HG02852 (cell line): ENCODE measurements around the gene MED20.
A peak's percentile ranks its signal among the peaks of the same experiment; 100 is the strongest.

Experiments
- ATAC-seq: cut with Tn5 transposase; IDR thresholded peaks from one replicate; pipeline ENCODE4 v1.9.1; 2021; ENCODE audit warnings: mild to moderate bottlenecking, moderate library complexity; ENCODE audit not compliant: unreplicated experiment

MED20 gene

DNA sequence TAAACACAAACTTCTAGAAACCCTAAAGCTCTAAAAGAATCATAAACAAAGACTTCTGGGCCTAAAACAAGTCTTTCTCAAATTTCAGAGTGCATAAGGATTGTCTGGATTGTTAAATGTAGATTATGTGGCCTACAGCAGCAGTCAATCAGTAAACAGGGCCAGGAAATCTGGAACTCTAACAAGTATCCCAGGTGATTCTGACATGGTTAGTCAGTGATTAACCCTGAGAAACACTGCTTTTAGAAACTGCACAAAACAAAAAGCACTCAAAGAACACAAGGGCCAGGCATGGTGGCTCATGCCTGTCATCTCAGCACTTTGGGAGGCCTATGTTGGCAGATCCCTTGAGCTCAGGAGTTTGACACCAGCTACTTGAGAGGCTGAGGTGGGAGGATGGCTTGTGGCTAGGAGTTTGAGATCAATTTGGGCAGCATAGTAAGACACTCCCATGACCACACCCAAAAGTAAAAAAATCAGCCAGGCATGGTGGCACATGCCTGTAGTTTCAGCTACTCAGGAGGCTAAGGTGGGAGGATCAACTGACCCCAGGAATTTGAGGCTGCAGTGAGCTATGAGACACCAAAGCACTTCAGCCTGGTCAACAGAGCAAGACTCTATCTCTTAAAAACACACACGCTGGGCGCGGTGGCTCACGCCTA, 5.9 kb downstream of the MED20 start:
- ATAC-seq = no peak

DNA sequence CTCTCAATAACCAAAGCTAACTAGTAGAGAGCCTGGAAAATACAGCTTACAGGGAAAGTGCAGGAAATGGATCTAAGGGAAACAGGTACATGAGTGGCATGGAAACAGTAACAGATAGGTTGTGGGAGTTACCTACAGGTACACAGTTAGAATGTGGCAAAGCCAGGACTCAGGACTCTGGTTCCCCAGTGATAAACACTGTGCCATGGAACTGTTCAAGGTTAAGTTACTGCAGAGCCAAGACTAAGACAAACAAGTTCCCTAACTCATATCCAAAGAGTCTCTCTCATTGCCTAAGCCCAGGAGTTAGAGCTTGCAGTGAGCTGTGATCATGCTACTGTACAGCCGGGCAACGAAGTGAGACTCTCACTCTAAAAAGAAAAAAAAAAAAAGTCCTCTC, 6.6 kb downstream of the MED20 start:
- ATAC-seq = no peak

- no peak for ATAC-seq
Observed at GRCh38 chr6:41909727-41910126, 11.2 kb downstream of the MED20 start.

DNA sequence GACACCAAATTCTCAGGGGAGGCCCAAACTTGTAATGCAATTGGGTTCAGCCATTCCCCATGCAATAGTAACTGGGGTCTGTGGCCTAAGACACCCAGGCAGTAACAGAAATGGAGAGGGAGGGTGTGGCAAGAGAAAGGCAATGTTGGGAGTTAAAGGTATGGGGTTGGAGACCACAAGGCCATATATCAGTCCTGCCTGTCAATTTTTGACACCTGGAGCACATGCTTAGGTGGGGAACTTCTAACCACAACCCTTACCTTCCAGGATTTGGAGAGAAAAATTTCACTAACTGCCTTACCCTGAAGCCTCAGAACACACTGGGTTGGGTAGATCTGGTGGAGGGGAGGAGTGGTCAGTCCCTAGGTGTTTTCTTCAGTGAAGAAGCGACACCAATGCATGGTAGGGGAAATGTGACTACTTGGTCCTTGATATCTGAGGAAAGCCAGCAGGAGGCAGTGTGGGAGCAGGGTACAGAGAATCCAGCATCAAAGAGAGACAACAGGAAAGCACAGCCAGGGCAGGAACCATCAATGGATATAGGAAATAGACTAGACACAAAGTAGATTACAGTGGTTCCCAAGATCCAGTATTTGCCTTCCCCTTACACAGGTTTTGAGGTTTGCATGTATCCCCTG, 18.9 kb downstream of the MED20 start:
- ATAC-seq = no peak

DNA sequence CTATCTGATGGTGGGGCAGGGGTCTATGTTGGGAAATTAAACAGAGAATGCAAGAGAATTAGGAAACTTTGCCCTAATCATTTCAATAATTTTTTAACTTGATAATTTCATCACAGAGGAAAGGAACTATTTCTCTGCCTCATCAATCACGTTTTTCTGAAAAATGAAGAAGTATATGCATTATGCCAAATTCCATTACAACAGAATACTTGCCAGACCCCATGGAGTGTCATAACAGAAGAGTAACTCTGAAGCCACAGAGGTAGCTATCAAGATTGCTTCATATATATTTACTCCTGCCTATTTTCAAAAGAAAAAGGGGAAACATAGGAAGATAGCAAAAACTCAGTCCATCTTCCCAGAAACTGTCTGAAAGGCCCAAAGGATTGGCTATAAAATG, 20.1 kb downstream of the MED20 start:
- ATAC-seq = no peak

DNA sequence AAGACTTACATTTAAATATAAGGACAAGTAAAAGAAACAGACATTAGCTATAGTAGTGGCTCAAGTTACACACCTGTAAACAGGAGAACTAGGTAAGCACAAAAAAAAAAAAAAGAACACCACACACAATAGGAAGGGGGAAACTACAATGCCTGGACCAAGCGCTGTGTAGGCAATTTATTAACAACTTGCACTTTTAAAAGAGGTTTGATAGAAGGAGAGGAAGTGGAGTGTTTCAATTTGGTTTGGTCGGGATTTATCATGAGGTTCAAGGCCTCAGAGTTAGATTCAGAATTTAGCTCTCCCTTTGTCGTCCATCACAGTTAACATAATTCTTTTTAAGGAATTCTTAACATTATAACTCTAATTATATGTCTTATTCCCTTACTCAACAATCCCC, 24.7 kb downstream of the MED20 start:
- ATAC-seq = no peak

GRCh38 chr6:41895300-41896233, 25.4 kb downstream of the MED20 start, which contains the start of gene USP49:
TSS of gene USP49 (minus strand) at chr6:41895375. CDS start at chr6:41806983, 88,392 bp downstream.
- ATAC-seq = peak; percentile 76

- ATAC-seq = peak; percentile 27
Observed at GRCh38 chr6:41894366-41895299, 26.3 kb downstream of the MED20 start.

DNA sequence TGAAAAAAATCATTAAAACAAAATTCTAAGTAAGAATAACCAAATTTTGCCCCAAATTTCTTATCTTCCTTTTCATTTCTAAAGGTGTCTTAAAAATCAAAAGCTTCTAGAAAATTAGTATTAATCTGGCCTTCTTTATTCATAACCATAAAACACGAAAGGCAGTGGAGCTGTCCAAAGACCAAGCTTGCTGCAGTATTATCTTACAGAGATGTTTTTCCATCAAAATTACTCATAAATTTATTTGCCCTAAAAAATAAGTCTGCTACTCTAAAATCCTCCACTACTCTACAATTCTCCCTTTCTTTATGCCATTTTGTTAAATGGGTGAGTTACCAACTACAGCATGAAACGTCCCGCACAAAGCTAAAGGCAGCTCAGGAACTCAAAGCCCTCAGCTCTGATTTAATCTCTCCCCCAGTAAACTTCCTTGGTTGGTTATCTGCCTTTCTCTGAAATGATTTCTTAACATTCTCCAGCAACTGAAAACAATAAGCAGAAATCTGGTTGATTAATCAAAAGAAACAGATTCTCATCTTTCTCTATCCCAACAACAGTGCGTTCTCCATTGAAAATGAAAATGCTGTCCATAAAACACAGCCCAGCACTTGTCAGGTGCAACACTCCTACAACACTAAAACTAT, 27.9 kb downstream of the MED20 start:
- no peak for ATAC-seq

- no peak for ATAC-seq
Observed at GRCh38 chr6:41887331-41887751, 33.6 kb downstream of the MED20 start.

- ATAC-seq = no peak
Observed at GRCh38 chr6:41885930-41886329, 35.0 kb downstream of the MED20 start.

DNA sequence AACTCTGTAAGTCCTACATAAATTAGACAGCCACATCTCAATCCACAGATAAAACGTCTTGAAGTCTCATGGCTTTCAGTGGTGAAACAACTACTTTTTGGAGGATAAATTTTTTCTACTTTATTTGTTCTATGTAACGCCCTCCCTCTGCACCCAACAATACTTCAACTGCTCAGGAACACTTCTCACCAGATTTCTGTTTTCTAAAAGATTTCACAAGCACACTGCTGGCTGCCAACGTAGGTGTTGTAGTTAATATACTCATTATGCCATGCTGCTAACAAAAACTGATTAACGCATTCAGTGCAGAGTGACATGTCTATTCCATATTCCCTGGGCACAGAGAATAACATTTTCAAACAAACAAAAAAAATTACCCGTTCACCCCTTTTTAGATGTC, 36.0 kb downstream of the MED20 start:
- ATAC-seq = no peak

GRCh38 chr6:41881506-41881905, 39.4 kb downstream of the MED20 start:
- ATAC-seq = no peak

GRCh38 chr6:41878961-41879405, 42.0 kb downstream of the MED20 start:
- ATAC-seq = no peak

DNA sequence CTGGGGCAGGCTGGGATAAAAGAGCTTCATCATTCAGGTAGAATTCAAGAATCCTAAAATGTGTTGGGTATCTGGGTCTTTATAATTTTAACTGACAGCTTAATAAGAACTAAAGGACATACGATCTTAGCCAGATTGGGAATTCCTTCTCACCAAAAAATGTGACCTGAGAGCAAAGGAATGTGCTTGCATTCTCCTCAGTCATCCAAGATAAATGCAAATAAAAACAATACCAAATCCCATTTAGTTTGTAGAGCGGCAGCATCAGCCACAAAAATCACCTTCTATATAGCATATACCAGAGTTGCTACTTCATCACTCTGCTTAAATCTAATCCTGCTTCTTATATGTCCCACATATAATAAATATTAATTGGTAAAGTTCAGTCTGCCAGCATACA, 42.7 kb downstream of the MED20 start:
- no peak for ATAC-seq

- ATAC-seq = no peak
Observed at GRCh38 chr6:41877051-41877680, 43.8 kb downstream of the MED20 start.

GRCh38 chr6:41874741-41875140, 46.2 kb downstream of the MED20 start:
- no peak for ATAC-seq

- ATAC-seq = no peak
Observed at GRCh38 chr6:41872147-41872546, 48.8 kb downstream of the MED20 start.

GRCh38 chr6:41871691-41872090, 49.2 kb downstream of the MED20 start:
- no peak for ATAC-seq
